HL-60 (cell line): ENCODE results near the gene GPR78.

ENCODE experiments used
- CTCF ChIP-seq: IDR thresholded peaks from one replicate; pipeline ENCODE4 v1.5.1; 2011; ENCODE audit warnings: low read length, control low read depth, inconsistent platforms; ENCODE audit not compliant: insufficient read depth
- POLR2AphosphoS5 ChIP-seq: IDR thresholded peaks from 2 replicates; pipeline ENCODE4 v1.6.1; 2012; ENCODE audit warnings: low read depth
- REST ChIP-seq: IDR thresholded peaks from 2 replicates; pipeline ENCODE4 v1.6.1; 2012; ENCODE audit warnings: low read depth; ENCODE audit not compliant: insufficient replicate concordance
- SPI1 ChIP-seq: IDR thresholded peaks from 2 replicates; pipeline ENCODE4 v1.6.1; 2012; ENCODE audit warnings: low read depth, mild to moderate bottlenecking, borderline replicate concordance

GRCh38 chr4:8586246-8586645, 6.1 kb downstream of the GPR78 start:
- TF ChIP-seq CTCF (no peak), SPI1 (no peak), POLR2AphosphoS5 (no peak), REST (no peak)
